H9 (cell line): Measurements from ENCODE around the gene RITA1. TPM values are rescaled to one million over a fixed set of nuclear protein-coding genes. Genes with fewer than 3 reads are reported as not detected.

Experiments used
- DNase-seq: peaks from one replicate; pipeline ENCODE4 v3.0.0-alpha.2; 2017
- H2AFZ ChIP-seq: one replicate; pipeline ENCODE4 v1.6.1; 2013; ENCODE audit warnings: mild to moderate bottlenecking, low read length, control low read depth, moderate library complexity
- H2AK5ac ChIP-seq: 2 replicates; pipeline ENCODE4 v1.6.1; 2013; ENCODE audit warnings: low read length, control low read depth, mixed read lengths; ENCODE audit not compliant: insufficient read length
- H2BK120ac ChIP-seq: one replicate; pipeline ENCODE4 v1.6.1; 2013; ENCODE audit warnings: low read depth, mild to moderate bottlenecking, low read length, control low read depth, inconsistent platforms; ENCODE audit not compliant: poor library complexity, severe bottlenecking
- H2BK12ac ChIP-seq: 2 replicates; pipeline ENCODE4 v1.6.1; 2013; ENCODE audit warnings: low read length, control low read depth, mixed read lengths, low read depth; ENCODE audit not compliant: insufficient read length
- H2BK15ac ChIP-seq: 2 replicates; pipeline ENCODE4 v1.6.1; 2013; ENCODE audit warnings: low read depth, low read length, control low read depth
- H2BK20ac ChIP-seq: one replicate; pipeline ENCODE4 v1.6.1; 2013; ENCODE audit warnings: low read depth, mild to moderate bottlenecking, low read length, control low read depth, inconsistent platforms; ENCODE audit not compliant: poor library complexity, severe bottlenecking
- H2BK5ac ChIP-seq: 2 replicates; pipeline ENCODE4 v1.6.1; 2013; ENCODE audit warnings: low read length, control low read depth, mixed read lengths; ENCODE audit not compliant: insufficient read length
- H3K14ac ChIP-seq: 2 replicates; pipeline ENCODE4 v1.6.1; 2013; ENCODE audit warnings: low read length, control low read depth; ENCODE audit not compliant: insufficient read depth
- H3K18ac ChIP-seq: 2 replicates; pipeline ENCODE4 v1.6.1; 2013; ENCODE audit warnings: low read depth, mild to moderate bottlenecking, mixed read lengths, low read length, control low read depth; ENCODE audit not compliant: insufficient read length
- H3K23ac ChIP-seq: 2 replicates; pipeline ENCODE4 v1.6.1; 2013; ENCODE audit warnings: low read length, control low read depth, mixed read lengths, low read depth; ENCODE audit not compliant: insufficient read length
- H3K23me2 ChIP-seq: 2 replicates; pipeline ENCODE4 v1.6.1; 2013; ENCODE audit warnings: low read depth, mild to moderate bottlenecking, mixed read lengths, low read length, control low read depth; ENCODE audit not compliant: insufficient read length, poor library complexity, severe bottlenecking
- H3K27ac ChIP-seq: 2 replicates; pipeline ENCODE4 v1.5.1; 2013; ENCODE audit warnings: low read length, control low read depth, mixed read lengths, low read depth; ENCODE audit not compliant: insufficient read length
- H3K27me3 ChIP-seq: 2 replicates; pipeline ENCODE4 v1.6.1; 2013; ENCODE audit warnings: low read length, control low read depth, inconsistent platforms; ENCODE audit not compliant: insufficient read depth
- H3K4ac ChIP-seq: 2 replicates; pipeline ENCODE4 v1.6.1; 2013; ENCODE audit warnings: low read depth, mild to moderate bottlenecking, control low read depth, inconsistent platforms, low read length, moderate library complexity
- H3K4me1 ChIP-seq: 2 replicates; pipeline ENCODE4 v1.6.1; 2013; ENCODE audit warnings: low read length, control low read depth, inconsistent platforms; ENCODE audit not compliant: insufficient read depth
- H3K4me2 ChIP-seq: 2 replicates; pipeline ENCODE4 v1.6.1; 2013; ENCODE audit warnings: low read length, control low read depth, mixed read lengths; ENCODE audit not compliant: insufficient read length, insufficient read depth
- H3K56ac ChIP-seq: 2 replicates; pipeline ENCODE4 v1.6.1; 2013; ENCODE audit warnings: low read depth, mild to moderate bottlenecking, mixed read lengths, low read length, control low read depth; ENCODE audit not compliant: insufficient read length
- H3K79me1 ChIP-seq: 2 replicates; pipeline ENCODE4 v1.6.1; 2013; ENCODE audit warnings: low read depth, mild to moderate bottlenecking, moderate library complexity, low read length, control low read depth, inconsistent platforms; ENCODE audit not compliant: insufficient read depth, poor library complexity, severe bottlenecking
- H3K79me2 ChIP-seq: 2 replicates; pipeline ENCODE4 v1.6.1; 2013; ENCODE audit warnings: low read length, control low read depth, inconsistent platforms; ENCODE audit not compliant: insufficient read depth
- H3K9ac ChIP-seq: 2 replicates; pipeline ENCODE4 v1.6.1; 2013; ENCODE audit warnings: low read length, control low read depth, mixed read lengths; ENCODE audit not compliant: insufficient read length; ENCODE audit errors: extremely low read depth
- H3K9me3 ChIP-seq: one replicate; pipeline ENCODE4 v1.6.1; 2013; ENCODE audit warnings: low read depth, low read length, inconsistent platforms; ENCODE audit not compliant: control insufficient read depth
- H3T11ph ChIP-seq: one replicate; pipeline ENCODE4 v1.6.1; 2013; ENCODE audit warnings: mild to moderate bottlenecking, low read length, control low read depth, inconsistent platforms
- H4K20me1 ChIP-seq: one replicate; pipeline ENCODE4 v1.6.1; 2013; ENCODE audit not compliant: control insufficient read depth, insufficient read length, insufficient read depth
- H4K5ac ChIP-seq: 2 replicates; pipeline ENCODE4 v1.6.1; 2013; ENCODE audit warnings: low read depth, mild to moderate bottlenecking, mixed read lengths, low read length, control low read depth; ENCODE audit not compliant: insufficient read length
- H4K8ac ChIP-seq: replicated peaks from 2 replicates; pipeline ENCODE4 v1.6.1; 2013; ENCODE audit warnings: low read length, control low read depth, mixed read lengths, low read depth; ENCODE audit not compliant: insufficient read length
- H4K91ac ChIP-seq: 2 replicates; pipeline ENCODE4 v1.6.1; 2013; ENCODE audit warnings: low read depth, mild to moderate bottlenecking, moderate library complexity, mixed read lengths, low read length, control low read depth; ENCODE audit not compliant: insufficient read length
- H3K27ac Mint-ChIP-seq, 3 experiments: 2 replicates in 2 of 3; 3 replicates in 1 of 3; pipeline ENCODE4 v1.8.0; 2020 to 2021; ENCODE audit warnings: mixed read lengths in 3 of 3, mild to moderate bottlenecking in 1 of 3, moderate library complexity in 1 of 3
- H3K27me3 Mint-ChIP-seq: 2 replicates; pipeline ENCODE4 v1.8.0; 2021; ENCODE audit warnings: low read depth, mild to moderate bottlenecking, moderate library complexity, mixed read lengths
- H3K36me3 Mint-ChIP-seq, 3 experiments: 2 replicates in 2 of 3; 3 replicates in 1 of 3; pipeline ENCODE4 v1.8.0; 2020 to 2021; ENCODE audit warnings: low read depth in 3 of 3, mixed read lengths in 3 of 3; ENCODE audit not compliant: insufficient read depth in 1 of 3
- H3K4me1 Mint-ChIP-seq, 2 experiments: 2 replicates each; pipeline ENCODE4 v1.8.0; 2020; ENCODE audit warnings: mixed read lengths in 2 of 2
- H3K4me3 Mint-ChIP-seq, 2 experiments: 2 replicates in 1 of 2; 3 replicates in 1 of 2; pipeline ENCODE4 v1.8.0; 2020 to 2021; ENCODE audit warnings: mild to moderate bottlenecking in 2 of 2, mixed read lengths in 2 of 2, moderate library complexity in 1 of 2
- H3K9me3 Mint-ChIP-seq, 2 experiments: 2 replicates in 1 of 2; 3 replicates in 1 of 2; pipeline ENCODE4 v1.8.0; 2020; ENCODE audit warnings: mild to moderate bottlenecking in 2 of 2, mixed read lengths in 2 of 2, moderate library complexity in 1 of 2
- WGBS: extraction: QIAGEN DNeasy Blood & Tissue Kit; methylation state at CpG from one replicate; pipeline ENCODE4 v1.1.7; 2013; ENCODE audit warnings: missing lambda C conversion rate, low lambda C conversion rate, mixed read lengths; ENCODE audit not compliant: insufficient read length; ENCODE audit errors: extremely low coverage; 5-methylcytosine and 5-hydroxymethylcytosine counted together
- total RNA-seq: library from RNA; stranded (reverse); gene quantifications from 2 replicates; pipeline ENCODE4 v1.2.1, GENCODE V29; 2021
- TF ChIP-seq, protein P1 (sequence below): fragments of 200-600 bp; sonication (generic); conservative IDR thresholded peaks from 3 replicates; pipeline ENCODE4 v1.8.0; 2021; ENCODE audit warnings: antibody characterized with exemption, mild to moderate bottlenecking

The RITA1 gene
- total RNA-seq, 1 experiment from 2014 or later = 26.1 TPM

GRCh38 chr12:113170926-113171325 is 14.6 kb upstream of the RITA1 start:
- no peak overlapping the region for H2AFZ ChIP-seq
- H2BK15ac ChIP-seq = no peak overlapping the region
- H3K14ac ChIP-seq = no peak overlapping the region
- H4K8ac ChIP-seq = no peak overlapping the region
- H2BK120ac ChIP-seq = no peak overlapping the region
- Mint-ChIP-seq H3K27me3 (no peaks in the 10 kb centered on the region), H3K36me3 (peaks cover 45 to 80% (median 73%) of the 10 kb centered on the region in 3 experiments; a peak in 6 of 7 replicates), H3K4me3 (no peak overlapping the region), H3K9me3 (no peaks in the 10 kb centered on the region), H3K27ac (no peak overlapping the region), H3K4me1 (peaks cover 0 to under 1% of the 10 kb centered on the region in 2 experiments; a peak in 1 of 4 replicates)
- no peaks in the 10 kb centered on the region for H3K9me3 ChIP-seq
- H3K4me1 ChIP-seq = no peaks in the 10 kb centered on the region
- no peaks in the 10 kb centered on the region for H3K79me2 ChIP-seq
- no peaks in the 10 kb centered on the region for H3K23me2 ChIP-seq
- no peak overlapping the region for H3K27ac ChIP-seq
- no peak overlapping the region for H2BK5ac ChIP-seq
- no peaks in the 10 kb centered on the region for H4K20me1 ChIP-seq
- no peak overlapping the region for H4K5ac ChIP-seq
- no peak overlapping the region for H3K18ac ChIP-seq
- no peak overlapping the region for H2BK12ac ChIP-seq
- H3K4me2 ChIP-seq = no peak overlapping the region
- no peak overlapping the region for H3T11ph ChIP-seq
- H3K56ac ChIP-seq = no peak overlapping the region
- no peak overlapping the region for H3K23ac ChIP-seq
- H2AK5ac ChIP-seq = no peak overlapping the region
- DNase-seq = no peak
- no peak overlapping the region for H3K4ac ChIP-seq
- H3K9ac ChIP-seq = no peak overlapping the region
- H3K79me1 ChIP-seq = no peaks in the 10 kb centered on the region
- TF ChIP-seq, protein P1, sequence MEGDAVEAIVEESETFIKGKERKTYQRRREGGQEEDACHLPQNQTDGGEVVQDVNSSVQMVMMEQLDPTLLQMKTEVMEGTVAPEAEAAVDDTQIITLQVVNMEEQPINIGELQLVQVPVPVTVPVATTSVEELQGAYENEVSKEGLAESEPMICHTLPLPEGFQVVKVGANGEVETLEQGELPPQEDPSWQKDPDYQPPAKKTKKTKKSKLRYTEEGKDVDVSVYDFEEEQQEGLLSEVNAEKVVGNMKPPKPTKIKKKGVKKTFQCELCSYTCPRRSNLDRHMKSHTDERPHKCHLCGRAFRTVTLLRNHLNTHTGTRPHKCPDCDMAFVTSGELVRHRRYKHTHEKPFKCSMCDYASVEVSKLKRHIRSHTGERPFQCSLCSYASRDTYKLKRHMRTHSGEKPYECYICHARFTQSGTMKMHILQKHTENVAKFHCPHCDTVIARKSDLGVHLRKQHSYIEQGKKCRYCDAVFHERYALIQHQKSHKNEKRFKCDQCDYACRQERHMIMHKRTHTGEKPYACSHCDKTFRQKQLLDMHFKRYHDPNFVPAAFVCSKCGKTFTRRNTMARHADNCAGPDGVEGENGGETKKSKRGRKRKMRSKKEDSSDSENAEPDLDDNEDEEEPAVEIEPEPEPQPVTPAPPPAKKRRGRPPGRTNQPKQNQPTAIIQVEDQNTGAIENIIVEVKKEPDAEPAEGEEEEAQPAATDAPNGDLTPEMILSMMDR = no peak
- WGBS = no CpG with 5 or more reads among the region's 4 CpGs
- H2BK20ac ChIP-seq = no peak overlapping the region
- H3K27me3 ChIP-seq = no peaks in the 10 kb centered on the region
- no peak overlapping the region for H4K91ac ChIP-seq
